Dendritic cell treated with granulocyte-macrophage colony-stimulating factor and Interleukin-4, amounts not matched to agents 40 ng/mL and 50 ng/mL, for 4 days (primary cell): ENCODE measurements around the gene PDE6G.
A peak's percentile ranks its signal among the peaks of the same experiment; 100 is the strongest.
"Not testable (repeated sequence)": the region's sequence is repeated elsewhere in the genome, so short reads cannot be mapped to it uniquely, and the experiment has no call there.

ENCODE experiments used
- H3K27ac Mint-ChIP-seq: one replicate; pipeline ENCODE4 v1.8.0; 2022; ENCODE audit warnings: mild to moderate bottlenecking, mixed read lengths
- H3K27me3 Mint-ChIP-seq: one replicate; pipeline ENCODE4 v1.8.0; 2022; ENCODE audit warnings: mild to moderate bottlenecking, mixed read lengths
- H3K36me3 Mint-ChIP-seq: one replicate; pipeline ENCODE4 v1.8.0; 2022; ENCODE audit warnings: low read depth, mixed read lengths
- H3K4me1 Mint-ChIP-seq: one replicate; pipeline ENCODE4 v1.8.0; 2022; ENCODE audit warnings: low read depth, mixed read lengths
- H3K4me3 Mint-ChIP-seq: one replicate; pipeline ENCODE4 v1.8.0; 2022; ENCODE audit warnings: mild to moderate bottlenecking, moderate library complexity, mixed read lengths
- H3K9me3 Mint-ChIP-seq: one replicate; pipeline ENCODE4 v1.8.0; 2022; ENCODE audit warnings: mixed read lengths
- intact Hi-C: fragments of 100-400 bp; cut with micrococcal nuclease; formaldehyde crosslinking; loops from one replicate; pipeline ENCODE4 v1.15.0; 2022

Gene PDE6G

GRCh38 chr17:81641825-81642489 lies 14.4 kb downstream of the PDE6G start:
- no peaks in the 10 kb centered on the region for H3K36me3 Mint-ChIP-seq
- H3K9me3 Mint-ChIP-seq, result no peaks in the 10 kb centered on the region
- H3K4me1 Mint-ChIP-seq, result peaks cover 7% of the 10 kb centered on the region
- H3K27ac Mint-ChIP-seq, result no peak overlapping the region
- intact Hi-C loops, result no loop called here
- peaks cover 26% of the 10 kb centered on the region for H3K27me3 Mint-ChIP-seq
- no peak overlapping the region for H3K4me3 Mint-ChIP-seq

- Mint-ChIP-seq H3K27me3 (peaks cover 10% of the 10 kb centered on the region), H3K4me3 (no peak overlapping the region), H3K4me1 (peaks cover 19% of the 10 kb centered on the region), H3K27ac (no peak overlapping the region), H3K9me3 (no peaks in the 10 kb centered on the region), H3K36me3 (peaks cover 9% of the 10 kb centered on the region)
- intact Hi-C loops, result no loop called here
Observed at GRCh38 chr17:81640011-81640410, 16.3 kb downstream of the PDE6G start.

- Mint-ChIP-seq H3K9me3 (no peaks in the 10 kb centered on the region), H3K4me1 (peaks cover 13% of the 10 kb centered on the region), H3K27ac (no peak overlapping the region), H3K27me3 (peaks cover 4% of the 10 kb centered on the region), H3K4me3 (no peak overlapping the region), H3K36me3 (peaks cover 9% of the 10 kb centered on the region)
- intact Hi-C loops, result no loop called here
Observed at GRCh38 chr17:81638683-81639082, 17.7 kb downstream of the PDE6G start.

GRCh38 chr17:81636505-81637288 lies 19.6 kb downstream of the PDE6G start, which contains the start of the genes NPLOC4 and TSPAN10:
NPLOC4 (minus strand) TSS chr17:81637112; CDS start chr17:81636930, 182 bp downstream.
TSPAN10 (plus strand) TSS chr17:81637196; CDS start chr17:81642413, 5,217 bp downstream.
- Mint-ChIP-seq H3K27me3 (peaks cover 4% of the 10 kb centered on the region), H3K4me1 (peaks cover 13% of the 10 kb centered on the region), H3K36me3 (peaks cover 15% of the 10 kb centered on the region), H3K27ac (peak within 1 kb of the TSS; percentile 92), H3K4me3 (peak within 1 kb of the TSS; percentile 83), H3K9me3 (no peaks in the 10 kb centered on the region)
- intact Hi-C loops, result loop anchor here (1.0 kb wide), 1 partner anchor 30 kb away; the partner anchor contains the start of genes CCDC137 and OXLD1

- intact Hi-C loops, result no loop called here
- Mint-ChIP-seq H3K4me1 (peaks cover 13% of the 10 kb centered on the region), H3K27ac (peak overlapping the region; percentile 92), H3K36me3 (peaks cover 19% of the 10 kb centered on the region), H3K4me3 (peak overlapping the region; percentile 83), H3K9me3 (no peaks in the 10 kb centered on the region), H3K27me3 (no peaks in the 10 kb centered on the region)
Observed at GRCh38 chr17:81635973-81636504, 20.3 kb downstream of the PDE6G start.

- intact Hi-C loops, result no loop called here
- H3K4me1 Mint-ChIP-seq, result peaks cover 13% of the 10 kb centered on the region
- peak overlapping the region; percentile 83 for H3K4me3 Mint-ChIP-seq
- no peaks in the 10 kb centered on the region for H3K27me3 Mint-ChIP-seq
- H3K9me3 Mint-ChIP-seq, result no peaks in the 10 kb centered on the region
- peaks cover 24% of the 10 kb centered on the region for H3K36me3 Mint-ChIP-seq
- H3K27ac Mint-ChIP-seq, result peak overlapping the region; percentile 92
Observed at GRCh38 chr17:81635431-81635830, 20.9 kb downstream of the PDE6G start.

GRCh38 chr17:81631482-81631881 lies 24.9 kb downstream of the PDE6G start:
- Mint-ChIP-seq H3K4me3 (no peak overlapping the region), H3K27me3 (no peaks in the 10 kb centered on the region), H3K4me1 (peaks cover 13% of the 10 kb centered on the region), H3K27ac (no peak overlapping the region), H3K36me3 (peaks cover 60% of the 10 kb centered on the region), H3K9me3 (no peaks in the 10 kb centered on the region)
- intact Hi-C loops, result no loop called here

GRCh38 chr17:81630274-81630673 lies 26.1 kb downstream of the PDE6G start:
- Mint-ChIP-seq H3K27me3 (no peaks in the 10 kb centered on the region), H3K4me1 (peaks cover 2% of the 10 kb centered on the region), H3K36me3 (peaks cover 67% of the 10 kb centered on the region), H3K9me3 (no peaks in the 10 kb centered on the region), H3K27ac (no peak overlapping the region), H3K4me3 (no peak overlapping the region)
- intact Hi-C loops, result no loop called here

- no peak overlapping the region for H3K27ac Mint-ChIP-seq
- peaks cover 96% of the 10 kb centered on the region for H3K36me3 Mint-ChIP-seq
- no peaks in the 10 kb centered on the region for H3K27me3 Mint-ChIP-seq
- no peak overlapping the region for H3K4me3 Mint-ChIP-seq
- H3K9me3 Mint-ChIP-seq, result no peaks in the 10 kb centered on the region
- peaks cover 27% of the 10 kb centered on the region for H3K4me1 Mint-ChIP-seq
- intact Hi-C loops, result no loop called here
Observed at GRCh38 chr17:81621494-81622130, 34.7 kb downstream of the PDE6G start.

GRCh38 chr17:81618307-81618706 lies 38.0 kb downstream of the PDE6G start:
- H3K9me3 Mint-ChIP-seq, intact Hi-C loops, H3K4me3 Mint-ChIP-seq: not testable (repeated sequence)

GRCh38 chr17:81616877-81617276 lies 39.5 kb downstream of the PDE6G start:
- Mint-ChIP-seq H3K4me3 (no peak overlapping the region), H3K27me3 (no peaks in the 10 kb centered on the region), H3K4me1 (peaks cover 33% of the 10 kb centered on the region), H3K36me3 (peaks cover 98% of the 10 kb centered on the region), H3K27ac (no peak overlapping the region), H3K9me3 (no peaks in the 10 kb centered on the region)
- intact Hi-C loops, result no loop called here

More at GRCh38 chr17:81618307-81618706, 38.0 kb downstream of the PDE6G start:
- H3K27ac Mint-ChIP-seq, H3K27me3 Mint-ChIP-seq: not testable (repeated sequence)
- H3K36me3 Mint-ChIP-seq, result peaks cover 96% of the 10 kb centered on the region
- peaks cover 33% of the 10 kb centered on the region for H3K4me1 Mint-ChIP-seq

- peaks cover 27% of the 10 kb centered on the region for H3K4me1 Mint-ChIP-seq
- intact Hi-C loops, result no loop called here
- peaks cover 98% of the 10 kb centered on the region for H3K36me3 Mint-ChIP-seq
- H3K27ac Mint-ChIP-seq, result no peak overlapping the region
- H3K4me3 Mint-ChIP-seq, result no peak overlapping the region
- H3K9me3 Mint-ChIP-seq, result no peaks in the 10 kb centered on the region
- no peaks in the 10 kb centered on the region for H3K27me3 Mint-ChIP-seq
Observed at GRCh38 chr17:81615401-81615930, 40.9 kb downstream of the PDE6G start.

GRCh38 chr17:81612172-81612970 lies 44.0 kb downstream of the PDE6G start:
- Mint-ChIP-seq H3K9me3 (no peaks in the 10 kb centered on the region), H3K4me3 (no peak overlapping the region), H3K27me3 (no peaks in the 10 kb centered on the region), H3K27ac (no peak overlapping the region), H3K4me1 (peaks cover 19% of the 10 kb centered on the region), H3K36me3 (peaks cover 100% of the 10 kb centered on the region)
- intact Hi-C loops, result no loop called here
